IPS-18c (cell line): Measurements from ENCODE around the gene PCDHB8.
"Not testable (repeated sequence)": the region's sequence is repeated elsewhere in the genome, so short reads cannot be mapped to it uniquely, and the experiment has no call there.

Source experiments
- H3K4me3 ChIP-seq: 2 replicates; pipeline ENCODE4 v1.7.0; 2013; ENCODE audit warnings: low read depth, mild to moderate bottlenecking, low read length, moderate library complexity; ENCODE audit not compliant: insufficient read depth
- H3K9me3 ChIP-seq: one replicate; pipeline ENCODE4 v1.6.1; 2013; ENCODE audit warnings: mild to moderate bottlenecking, low read length, moderate library complexity; ENCODE audit not compliant: control insufficient read depth, insufficient read depth

PCDHB8 gene

DNA sequence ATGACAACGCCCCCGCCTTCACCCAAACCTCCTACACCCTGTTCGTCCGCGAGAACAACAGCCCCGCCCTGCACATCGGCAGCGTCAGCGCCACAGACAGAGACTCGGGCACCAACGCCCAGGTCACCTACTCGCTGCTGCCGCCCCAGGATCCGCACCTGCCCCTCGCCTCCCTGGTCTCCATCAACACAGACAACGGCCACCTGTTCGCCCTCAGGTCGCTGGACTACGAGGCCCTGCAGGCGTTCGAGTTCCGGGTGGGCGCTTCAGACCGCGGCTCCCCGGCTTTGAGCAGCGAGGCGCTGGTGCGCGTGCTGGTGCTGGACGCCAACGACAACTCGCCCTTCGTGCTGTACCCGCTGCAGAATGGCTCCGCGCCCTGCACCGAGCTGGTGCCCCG lies 1.8 kb downstream of the PCDHB8 start:
- not testable (repeated sequence) for H3K4me3 ChIP-seq, H3K9me3 ChIP-seq

DNA sequence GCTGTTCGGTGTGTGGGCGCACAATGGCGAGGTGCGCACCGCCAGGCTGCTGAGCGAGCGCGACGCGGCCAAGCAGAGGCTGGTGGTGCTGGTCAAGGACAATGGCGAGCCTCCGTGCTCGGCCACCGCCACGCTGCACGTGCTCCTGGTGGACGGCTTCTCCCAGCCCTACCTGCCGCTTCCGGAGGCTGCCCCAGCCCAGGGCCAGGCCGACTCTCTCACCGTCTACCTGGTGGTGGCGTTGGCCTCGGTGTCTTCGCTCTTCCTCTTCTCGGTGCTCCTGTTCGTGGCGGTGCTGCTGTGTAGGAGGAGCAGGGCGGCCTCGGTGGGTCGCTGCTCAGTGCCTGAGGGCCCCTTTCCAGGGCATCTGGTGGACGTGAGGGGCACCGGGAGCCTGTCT lies 2.3 kb downstream of the PCDHB8 start:
- not testable (repeated sequence) for H3K9me3 ChIP-seq

GRCh38 chr5:141180313-141180712 lies 2.7 kb downstream of the PCDHB8 start:
- no peak overlapping the region for H3K4me3 ChIP-seq
- H3K9me3 ChIP-seq: peaks cover 4% of the 10 kb centered on the region

More for the DNA sequence above, 2.3 kb downstream of the PCDHB8 start:
- not testable (repeated sequence) for H3K4me3 ChIP-seq

DNA sequence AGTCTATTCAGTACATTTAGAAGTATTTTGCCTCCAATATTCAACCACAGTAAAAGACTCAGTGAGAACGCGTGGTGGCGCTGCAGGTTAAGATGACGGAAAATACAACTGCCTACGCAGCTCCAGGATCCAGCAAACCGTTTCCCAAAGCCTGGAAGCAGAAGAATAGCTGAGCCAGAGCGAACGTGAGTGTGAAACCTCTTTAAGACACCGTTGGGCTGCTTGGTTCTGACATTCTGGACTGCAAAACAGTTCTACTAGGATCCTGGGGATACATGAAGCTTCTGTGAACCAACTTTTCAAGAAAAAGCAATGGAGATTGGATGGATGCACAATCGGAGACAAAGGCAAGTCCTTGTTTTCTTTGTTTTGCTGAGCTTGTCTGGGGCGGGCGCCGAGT lies 4.7 kb downstream of the PCDHB8 start, which contains the start of gene PCDHB16:
Gene PCDHB16 (plus strand): TSS at position 140 of the 400 bp plus-strand sequence. CDS start 173 bp downstream, at position 313.
- H3K9me3 ChIP-seq: peaks cover 4% of the 10 kb centered on the region
- 0 out of 2 replicates have a peak within 1 kb of the TSS, but pooled peaks have one; percentile 5 for H3K4me3 ChIP-seq

DNA sequence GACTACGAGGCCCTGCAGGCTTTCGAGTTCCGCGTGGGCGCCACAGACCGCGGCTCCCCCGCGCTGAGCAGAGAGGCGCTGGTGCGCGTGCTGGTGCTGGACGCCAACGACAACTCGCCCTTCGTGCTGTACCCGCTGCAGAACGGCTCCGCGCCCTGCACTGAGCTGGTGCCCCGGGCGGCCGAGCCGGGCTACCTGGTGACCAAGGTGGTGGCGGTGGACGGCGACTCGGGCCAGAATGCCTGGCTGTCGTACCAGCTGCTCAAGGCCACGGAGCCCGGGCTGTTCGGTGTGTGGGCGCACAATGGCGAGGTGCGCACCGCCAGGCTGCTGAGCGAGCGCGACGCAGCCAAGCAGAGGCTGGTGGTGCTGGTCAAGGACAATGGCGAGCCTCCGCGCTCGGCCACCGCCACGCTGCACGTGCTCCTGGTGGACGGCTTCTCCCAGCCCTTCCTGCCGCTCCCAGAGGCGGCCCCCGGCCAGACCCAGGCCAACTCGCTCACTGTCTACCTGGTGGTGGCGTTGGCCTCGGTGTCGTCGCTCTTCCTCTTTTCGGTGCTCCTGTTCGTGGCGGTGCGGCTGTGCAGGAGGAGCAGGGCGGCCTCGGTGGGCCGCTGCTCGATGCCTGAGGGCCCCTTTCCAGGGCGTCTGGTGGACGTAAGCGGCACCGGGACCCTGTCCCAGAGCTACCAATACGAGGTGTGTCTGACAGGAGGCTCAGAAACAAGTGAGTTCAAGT lies 6.7 kb downstream of the PCDHB8 start:
- H3K9me3 ChIP-seq, H3K4me3 ChIP-seq: not testable (repeated sequence)

DNA sequence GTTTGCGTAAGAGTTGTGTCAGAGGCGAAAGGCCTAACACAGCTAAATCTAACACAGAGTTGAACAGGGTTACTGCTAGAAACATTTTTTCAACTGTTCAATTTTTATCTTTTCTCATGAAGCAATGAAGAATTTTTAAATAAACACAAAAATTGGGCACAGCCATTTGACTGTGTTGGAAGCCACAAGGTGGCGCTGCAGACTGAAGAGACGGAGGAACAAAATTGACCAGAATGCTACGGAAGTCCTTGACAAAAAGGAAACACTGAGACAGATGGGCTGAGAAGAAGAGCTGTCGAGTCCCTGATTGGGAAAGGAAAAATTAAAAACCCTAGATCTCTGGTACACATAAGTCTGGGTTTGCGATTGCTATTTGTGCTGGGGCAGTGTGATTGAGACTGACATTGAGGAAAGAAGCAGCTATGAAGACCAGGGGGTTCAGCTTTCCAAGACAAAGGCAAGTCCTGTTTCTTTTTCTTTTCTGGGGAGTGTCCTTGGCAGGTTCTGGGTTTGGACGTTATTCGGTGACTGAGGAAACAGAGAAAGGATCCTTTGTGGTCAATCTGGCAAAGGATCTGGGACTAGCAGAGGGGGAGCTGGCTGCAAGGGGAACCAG lies 9.4 kb downstream of the PCDHB8 start, which contains the start of gene PCDHB9:
Gene PCDHB9 (plus strand): TSS at position 265 of the 616 bp plus-strand sequence. CDS start 158 bp downstream, at position 423.
- no peak within 1 kb of the TSS for H3K4me3 ChIP-seq
- no peaks in the 10 kb centered on the region for H3K9me3 ChIP-seq

GRCh38 chr5:141188682-141189081 lies 11.1 kb downstream of the PCDHB8 start:
- not testable (repeated sequence) for H3K4me3 ChIP-seq, H3K9me3 ChIP-seq

- not testable (repeated sequence) for H3K4me3 ChIP-seq, H3K9me3 ChIP-seq
Observed at GRCh38 chr5:141189131-141189530, 11.5 kb downstream of the PCDHB8 start.

- Histone ChIP-seq H3K4me3 (no peak within 1 kb of the TSS), H3K9me3 (no peaks in the 10 kb centered on the region)
Observed at GRCh38 chr5:141192110-141192725, 14.6 kb downstream of the PCDHB8 start, which contains the start of gene PCDHB10. PCDHB10 (plus strand) TSS chr5:141192353; CDS start chr5:141192553, 200 bp downstream.

DNA sequence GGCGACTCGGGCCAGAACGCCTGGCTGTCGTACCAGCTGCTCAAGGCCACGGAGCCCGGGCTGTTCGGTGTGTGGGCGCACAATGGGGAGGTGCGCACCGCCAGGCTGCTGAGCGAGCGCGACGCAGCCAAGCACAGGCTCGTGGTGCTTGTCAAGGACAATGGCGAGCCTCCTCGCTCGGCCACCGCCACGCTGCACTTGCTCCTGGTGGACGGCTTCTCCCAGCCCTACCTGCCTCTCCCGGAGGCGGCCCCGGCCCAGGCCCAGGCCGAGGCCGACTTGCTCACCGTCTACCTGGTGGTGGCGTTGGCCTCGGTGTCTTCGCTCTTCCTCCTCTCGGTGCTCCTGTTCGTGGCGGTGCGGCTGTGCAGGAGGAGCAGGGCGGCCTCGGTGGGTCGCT lies 16.7 kb downstream of the PCDHB8 start:
- H3K9me3 ChIP-seq: not testable (repeated sequence)

GRCh38 chr5:141196363-141196762 lies 18.8 kb downstream of the PCDHB8 start:
- H3K4me3 ChIP-seq: no peak overlapping the region

More for the DNA sequence above, 16.7 kb downstream of the PCDHB8 start:
- not testable (repeated sequence) for H3K4me3 ChIP-seq

GRCh38 chr5:141199359-141200235 lies 22.0 kb downstream of the PCDHB8 start, which contains the start of gene PCDHB11:
PCDHB11 (plus strand) TSS chr5:141199627; CDS start chr5:141199775, 148 bp downstream.
- no peak within 1 kb of the TSS for H3K4me3 ChIP-seq
- peaks cover 5% of the 10 kb centered on the region for H3K9me3 ChIP-seq

More at GRCh38 chr5:141196363-141196762, 18.8 kb downstream of the PCDHB8 start:
- no peaks in the 10 kb centered on the region for H3K9me3 ChIP-seq

- H3K4me3 ChIP-seq: not testable (repeated sequence)
Observed at GRCh38 chr5:141201126-141201525, 23.5 kb downstream of the PCDHB8 start.

DNA sequence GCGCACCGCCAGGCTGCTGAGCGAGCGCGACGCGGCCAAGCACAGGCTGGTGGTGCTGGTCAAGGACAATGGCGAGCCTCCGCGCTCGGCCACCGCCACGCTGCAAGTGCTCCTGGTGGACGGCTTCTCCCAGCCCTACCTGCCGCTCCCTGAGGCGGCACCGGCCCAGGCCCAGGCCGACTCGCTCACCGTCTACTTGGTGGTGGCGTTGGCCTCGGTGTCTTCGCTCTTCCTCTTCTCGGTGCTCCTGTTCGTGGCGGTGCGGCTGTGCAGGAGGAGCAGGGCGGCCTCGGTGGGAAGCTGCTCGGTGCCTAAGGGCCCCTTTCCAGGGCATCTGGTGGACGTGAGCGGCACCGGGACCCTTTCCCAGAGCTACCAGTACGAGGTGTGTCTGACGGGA lies 24.1 kb downstream of the PCDHB8 start:
- H3K4me3 ChIP-seq, H3K9me3 ChIP-seq: not testable (repeated sequence)

More at GRCh38 chr5:141201126-141201525, 23.5 kb downstream of the PCDHB8 start:
- H3K9me3 ChIP-seq: not testable (repeated sequence)

DNA sequence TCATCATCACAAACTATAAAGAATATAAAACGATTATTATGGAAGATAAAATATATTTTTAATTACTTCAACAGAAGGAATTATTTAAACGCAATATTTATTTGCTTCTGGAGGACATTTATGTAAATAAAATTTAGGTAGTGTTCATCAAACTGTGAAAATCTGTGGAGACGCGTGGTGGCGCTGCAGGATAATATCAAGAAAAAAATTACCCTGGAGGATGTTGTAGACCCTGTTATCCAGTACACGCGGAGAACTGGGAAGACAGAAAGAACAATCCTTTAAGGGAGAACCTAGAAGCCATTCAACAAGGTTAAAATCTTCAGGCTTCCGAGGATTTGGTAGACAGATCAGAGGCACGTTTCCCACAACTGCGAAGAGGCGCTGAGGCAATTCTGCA lies 30.9 kb downstream of the PCDHB8 start, which contains the start of gene PCDHB12:
Gene PCDHB12 (plus strand): TSS at position 242 of the 400 bp plus-strand sequence. CDS start 189 bp downstream, outside the sequence.
- H3K9me3 ChIP-seq: peaks cover 3% of the 10 kb centered on the region
- no peak within 1 kb of the TSS for H3K4me3 ChIP-seq

DNA sequence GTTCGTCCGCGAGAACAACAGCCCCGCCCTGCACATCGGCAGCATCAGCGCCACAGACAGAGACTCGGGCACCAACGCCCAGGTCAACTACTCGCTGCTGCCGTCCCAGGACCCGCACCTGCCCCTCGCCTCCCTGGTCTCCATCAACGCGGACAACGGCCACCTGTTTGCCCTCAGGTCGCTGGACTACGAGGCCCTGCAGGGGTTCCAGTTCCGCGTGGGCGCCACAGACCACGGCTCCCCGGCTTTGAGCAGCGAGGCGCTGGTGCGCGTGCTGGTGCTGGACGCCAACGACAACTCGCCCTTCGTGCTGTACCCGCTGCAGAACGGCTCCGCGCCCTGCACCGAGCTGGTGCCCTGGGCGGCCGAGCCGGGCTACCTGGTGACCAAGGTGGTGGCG lies 32.7 kb downstream of the PCDHB8 start:
- not testable (repeated sequence) for H3K4me3 ChIP-seq, H3K9me3 ChIP-seq

GRCh38 chr5:141210849-141211248 lies 33.3 kb downstream of the PCDHB8 start:
- not testable (repeated sequence) for H3K9me3 ChIP-seq

More at GRCh38 chr5:141210849-141211248, 33.3 kb downstream of the PCDHB8 start:
- H3K4me3 ChIP-seq: not testable (repeated sequence)
